ENCODE measurements around the gene CCL11.

DNA sequence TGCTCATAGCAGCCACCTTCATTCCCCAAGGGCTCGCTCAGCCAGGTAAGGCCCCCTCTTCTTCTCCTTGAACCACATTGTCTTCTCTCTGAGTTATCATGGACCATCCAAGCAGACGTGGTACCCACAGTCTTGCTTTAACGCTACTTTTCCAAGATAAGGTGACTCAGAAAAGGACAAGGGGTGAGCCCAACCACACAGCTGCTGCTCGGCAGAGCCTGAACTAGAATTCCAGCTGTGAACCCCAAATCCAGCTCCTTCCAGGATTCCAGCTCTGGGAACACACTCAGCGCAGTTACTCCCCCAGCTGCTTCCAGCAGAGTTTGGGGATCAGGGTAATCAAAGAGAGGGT lies 30.2 kb upstream of the CCL11 start:
- TF ChIP-seq JUND (IDR thresholded peaks at IDR 0.05) (no peak), CTCF (IDR thresholded peaks at IDR 0.05) (no peak), EP300 (IDR thresholded peaks at IDR 0.05; ENCODE audit: borderline replicate concordance in 1 of 2, low read depth in 1 of 2, low read length in 1 of 2) (no peak)

Data from SK-N-SH (cell line).